Measurements from ENCODE around the gene CTNNB1. TPM values are rescaled to one million over a fixed set of nuclear protein-coding genes. Genes with fewer than 3 reads are reported as not detected.

Gene CTNNB1
- total RNA-seq, 1 donor from 2014 or later = 371 TPM

DNA sequence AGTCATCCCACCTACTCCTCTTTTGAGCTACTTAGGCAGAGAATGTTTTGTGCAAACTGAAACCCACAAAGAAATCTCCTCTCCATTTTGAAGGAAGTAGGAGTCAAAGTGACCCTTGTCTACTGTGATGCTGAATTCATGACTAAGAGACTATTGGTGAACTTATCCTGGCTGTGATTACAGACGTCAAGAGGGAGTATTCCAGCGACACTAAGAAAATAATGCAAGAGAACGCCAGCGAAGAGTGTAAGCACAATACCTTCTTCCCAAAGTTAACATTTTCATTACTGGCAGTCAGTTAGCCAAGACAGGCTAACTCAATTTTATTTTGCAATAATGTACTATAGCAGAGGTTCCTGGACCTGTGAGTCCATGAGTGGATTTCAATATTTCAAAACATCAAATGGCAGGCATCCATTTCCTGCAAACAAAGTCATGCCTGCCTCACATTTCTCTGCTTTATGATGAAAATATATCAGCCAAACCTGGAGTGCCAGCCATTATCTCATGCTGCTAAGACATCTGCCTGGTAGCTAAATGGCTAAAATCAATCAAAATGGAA lies 59.0 kb downstream of the CTNNB1 start:
- Histone ChIP-seq H3K9me3 (no peaks in the 10 kb centered on the region), H3K4me1 (no peaks in the 10 kb centered on the region), H3K36me3 (no peaks in the 10 kb centered on the region), H3K4me3 (no peak overlapping the region), H3K27ac (no peak overlapping the region), H3K27me3 (no peaks in the 10 kb centered on the region)
- TF ChIP-seq CTCF (IDR thresholded peaks at IDR 0.05) = no peak
- no peak for DNase-seq (ENCODE audit: low spot score in 2 of 2)
- intact Hi-C loops (cut with DNase I) = no loop called here

- Histone ChIP-seq H3K9me3 (no peaks in the 10 kb centered on the region), H3K4me3 (no peak overlapping the region), H3K27me3 (no peaks in the 10 kb centered on the region), H3K36me3 (no peaks in the 10 kb centered on the region), H3K27ac (no peak overlapping the region), H3K4me1 (no peaks in the 10 kb centered on the region)
- TF ChIP-seq CTCF (IDR thresholded peaks at IDR 0.05) = no peak
- DNase-seq (ENCODE audit: low spot score in 2 of 2) = no peak
- intact Hi-C loops (cut with DNase I) = no loop called here
Measured at GRCh38 chr3:41259449-41260062, 60.3 kb downstream of the CTNNB1 start.

- Histone ChIP-seq H3K27me3 (no peaks in the 10 kb centered on the region), H3K4me1 (no peaks in the 10 kb centered on the region), H3K9me3 (no peaks in the 10 kb centered on the region), H3K36me3 (no peaks in the 10 kb centered on the region), H3K27ac (no peak overlapping the region), H3K4me3 (no peak overlapping the region)
- DNase-seq (ENCODE audit: low spot score in 2 of 2) = no peak
- no peak for TF ChIP-seq CTCF (IDR thresholded peaks at IDR 0.05)
- intact Hi-C loops (cut with DNase I) = no loop called here
Measured at GRCh38 chr3:41260063-41260450, 60.8 kb downstream of the CTNNB1 start.

DNA sequence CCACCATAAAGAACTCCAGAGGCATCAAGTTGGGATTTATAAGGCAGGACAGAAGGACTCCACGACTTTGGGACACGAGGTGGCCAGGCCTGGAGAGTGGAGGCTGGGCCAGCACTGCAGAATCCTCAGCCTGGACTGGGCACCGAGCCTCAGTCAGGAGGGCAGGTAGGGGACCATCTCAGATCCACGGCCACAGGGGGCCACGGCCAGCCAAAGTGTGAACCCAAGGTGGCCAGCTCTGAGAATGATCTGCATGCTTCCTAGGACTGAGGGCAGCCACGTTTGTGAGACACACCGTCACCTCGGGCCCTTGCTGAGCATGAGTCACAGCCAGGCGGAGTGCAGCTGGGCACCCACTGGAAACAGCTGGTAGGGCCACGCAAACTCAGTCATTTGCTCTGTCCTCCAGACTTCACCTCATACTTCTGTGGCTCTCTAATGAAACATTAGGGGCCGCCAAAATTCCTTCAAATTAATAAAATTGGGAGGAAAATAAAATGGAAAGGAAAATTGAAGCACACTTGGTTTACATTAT lies 65.8 kb downstream of the CTNNB1 start:
- H3K9me3 ChIP-seq = no peaks in the 10 kb centered on the region
- H3K36me3 ChIP-seq = no peaks in the 10 kb centered on the region
- H3K4me1 ChIP-seq = no peaks in the 10 kb centered on the region
- no peak for TF ChIP-seq CTCF (IDR thresholded peaks at IDR 0.05)
- no peak for DNase-seq (ENCODE audit: low spot score in 2 of 2)
- H3K27ac ChIP-seq = no peak overlapping the region
- no peaks in the 10 kb centered on the region for H3K27me3 ChIP-seq
- intact Hi-C loops (cut with DNase I) = no loop called here
- no peak overlapping the region for H3K4me3 ChIP-seq

DNA sequence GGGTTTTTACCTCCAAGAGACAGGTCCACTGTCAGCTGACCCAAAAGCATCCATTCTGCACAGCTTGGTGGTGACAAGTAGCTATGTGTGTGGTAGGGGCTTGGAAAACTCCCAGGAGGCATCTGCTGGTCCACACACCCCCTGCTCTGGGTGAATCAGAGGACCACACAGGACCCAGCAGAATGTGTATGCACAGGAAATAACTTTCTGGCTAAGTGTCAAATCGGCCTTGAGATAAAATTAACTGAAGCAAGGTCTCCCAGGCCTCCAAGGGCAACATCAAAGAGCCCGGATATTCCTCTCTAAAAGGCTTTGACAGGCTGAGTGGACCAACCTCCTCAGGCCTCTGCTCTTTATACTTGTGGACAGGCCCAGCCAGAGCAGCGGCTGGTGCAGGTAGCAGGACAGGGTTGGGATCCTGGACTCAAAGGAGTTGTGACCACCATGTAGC lies 66.5 kb downstream of the CTNNB1 start:
- TF ChIP-seq CTCF (IDR thresholded peaks at IDR 0.05) = no peak
- H3K4me3 ChIP-seq = no peak overlapping the region
- intact Hi-C loops (cut with DNase I) = no loop called here
- no peak for DNase-seq (ENCODE audit: low spot score in 2 of 2)
- no peaks in the 10 kb centered on the region for H3K4me1 ChIP-seq
- no peaks in the 10 kb centered on the region for H3K27me3 ChIP-seq
- H3K36me3 ChIP-seq = no peaks in the 10 kb centered on the region
- no peak overlapping the region for H3K27ac ChIP-seq
- no peaks in the 10 kb centered on the region for H3K9me3 ChIP-seq

All from ascending aorta (tissue), 2 donors.